MCF 10A (cell line): ENCODE measurements around the gene SEL1L. TPM values are rescaled to one million over a fixed set of nuclear protein-coding genes. Genes with fewer than 3 reads are reported as not detected.

Experiments used
- BruUV-seq: library from RNA; stranded (reverse); fragments of 400-500 nt; replicated peaks from 2 replicates; lab custom pipeline; 2021; lab: Mats Ljungman, UMichigan
- CTCF ChIA-PET: fragments of 300-600 bp; sonication (Branson Sonifier 250); formaldehyde crosslinking; extraction: SDS; loops from one replicate; lab custom pipeline; 2021; ENCODE audit warnings: antibody characterized with exemption, inconsistent platforms; lab: Yijun Ruan, JAX
- POLR2A ChIA-PET: fragments of 300-600, 350-650 bp; sonication (Branson Sonifier 250); formaldehyde crosslinking; extraction: SDS; loops from one replicate; lab custom pipeline; 2020; ENCODE audit warnings: antibody characterized with exemption, inconsistent platforms; lab: Yijun Ruan, JAX
- DNase-seq: peaks from one replicate; pipeline ENCODE4 v3.0.0-alpha.2; 2018; ENCODE audit not compliant: unreplicated experiment
- H3K27ac Mint-ChIP-seq: one replicate; pipeline ENCODE4 v1.8.0; 2022; ENCODE audit warnings: mild to moderate bottlenecking, low read depth, mixed read lengths; ENCODE audit not compliant: unreplicated experiment
- H3K27me3 Mint-ChIP-seq: one replicate; pipeline ENCODE4 v1.8.0; 2022; ENCODE audit warnings: mixed read lengths; ENCODE audit not compliant: insufficient read depth, unreplicated experiment
- H3K36me3 Mint-ChIP-seq: one replicate; pipeline ENCODE4 v1.8.0; 2022; ENCODE audit warnings: mild to moderate bottlenecking, moderate library complexity, mixed read lengths; ENCODE audit not compliant: insufficient read depth, unreplicated experiment
- H3K4me1 Mint-ChIP-seq: one replicate; pipeline ENCODE4 v1.8.0; 2022; ENCODE audit warnings: mixed read lengths; ENCODE audit not compliant: insufficient read depth, unreplicated experiment
- H3K4me3 Mint-ChIP-seq: one replicate; pipeline ENCODE4 v1.8.0; 2022; ENCODE audit warnings: mild to moderate bottlenecking, moderate library complexity, mixed read lengths; ENCODE audit not compliant: unreplicated experiment
- H3K9me3 Mint-ChIP-seq: one replicate; pipeline ENCODE4 v1.8.0; 2022; ENCODE audit warnings: mixed read lengths; ENCODE audit not compliant: unreplicated experiment
- CTCF ChIP-seq: fragments of 200-600 bp; IDR thresholded peaks from one replicate; pipeline ENCODE4 v1.8.0; 2022; ENCODE audit warnings: antibody characterized with exemption, mild to moderate bottlenecking; ENCODE audit not compliant: unreplicated experiment
- intact Hi-C: fragments of 100-400 bp; cut with micrococcal nuclease; formaldehyde crosslinking; loops from 2 replicates; pipeline ENCODE4 v1.14.1; 2022
- total RNA-seq: library from RNA; stranded (reverse); gene quantifications from 2 replicates; pipeline ENCODE4 v1.2.3, GENCODE V29; 2022

The SEL1L gene
- total RNA-seq, 1 experiment from 2014 or later, result 152 TPM

- peaks cover 8% of the 10 kb centered on the region for H3K4me1 Mint-ChIP-seq
- TF ChIP-seq CTCF, result peak; percentile 86
- no peaks in the 10 kb centered on the region for H3K36me3 Mint-ChIP-seq
- no peaks in the 10 kb centered on the region for H3K27me3 Mint-ChIP-seq
- H3K9me3 Mint-ChIP-seq, result no peaks in the 10 kb centered on the region
- H3K27ac Mint-ChIP-seq, result no peak overlapping the region
- DNase-seq, result peak; percentile 68
- BruUV-seq, result no TSS peak
- POLR2A ChIA-PET, result interaction anchor here (0.5 to 3.4 kb wide), 15 partner anchors 13 to 235 kb away, joined by 3 to 33 read pairs (median 4); partner anchors contain the start of gene STON2
- H3K4me3 Mint-ChIP-seq, result no peak overlapping the region
- CTCF ChIA-PET, result interaction anchor here (0.5 to 12.7 kb wide), 49 partner anchors 10 to 497 kb away, joined by 3 to 432 read pairs (median 4); partner anchors contain the start of gene TSHR
- intact Hi-C loops, result loop anchor here (1.0 to 5.0 kb wide), 4 partner anchors 52 to 236 kb away; no protein-coding TSS in a partner anchor
These were observed 80.4 kb downstream of the SEL1L start for GRCh38 chr14:81453166-81453766.

DNA sequence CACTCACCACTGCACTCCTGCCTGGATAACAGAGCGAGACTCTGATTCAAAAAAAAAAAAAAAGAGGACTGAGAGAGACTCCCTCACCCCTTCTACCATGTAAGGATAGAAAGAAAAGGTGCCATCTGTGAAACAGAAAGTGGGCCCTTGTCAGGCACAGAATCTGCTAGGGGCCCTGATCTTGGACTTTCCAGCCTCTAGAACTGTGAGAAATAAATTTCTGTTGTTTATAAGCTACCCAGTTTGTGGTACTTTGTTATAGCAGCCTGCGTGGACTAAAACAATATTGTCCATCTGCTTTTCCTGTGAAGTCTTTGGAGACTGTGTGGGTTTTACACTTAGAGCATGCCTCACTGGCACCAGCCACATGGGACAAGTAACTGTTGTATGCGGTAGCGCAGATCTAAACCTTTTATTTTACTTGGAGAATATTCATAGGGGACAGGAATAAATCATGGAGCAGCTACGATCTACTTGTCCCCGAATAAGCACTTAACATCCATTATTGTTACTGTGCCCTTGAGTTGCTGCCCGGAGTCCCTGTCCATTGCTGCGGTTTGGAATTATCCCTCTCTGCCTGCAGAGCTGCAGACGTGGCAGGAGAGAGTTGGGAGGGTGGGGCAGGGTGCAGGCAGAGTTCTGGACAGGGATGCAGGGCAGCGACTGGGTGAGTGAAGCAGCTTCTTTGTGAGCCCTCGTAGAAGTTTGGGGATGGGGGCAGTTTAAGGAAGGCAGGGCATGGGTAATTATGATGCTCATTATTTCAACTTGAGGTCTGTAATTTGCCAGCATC is 81.1 kb downstream of the SEL1L start:
- ChIA-PET POLR2A (interaction anchor here (0.6 to 3.4 kb wide), 11 partner anchors 16 to 234 kb away, joined by 3 to 33 read pairs (median 4); partner anchors contain the start of gene STON2), CTCF (interaction anchor here (0.6 to 12.7 kb wide), 42 partner anchors 8 to 277 kb away, joined by 3 to 432 read pairs (median 4); no protein-coding TSS in a partner anchor)
- no peaks in the 10 kb centered on the region for H3K27me3 Mint-ChIP-seq
- no peaks in the 10 kb centered on the region for H3K36me3 Mint-ChIP-seq
- DNase-seq, result no peak
- peaks cover 8% of the 10 kb centered on the region for H3K4me1 Mint-ChIP-seq
- intact Hi-C loops, result loop anchor here (1.0 to 5.0 kb wide), 4 partner anchors 51 to 235 kb away; no protein-coding TSS in a partner anchor
- H3K4me3 Mint-ChIP-seq, result no peak overlapping the region
- no TSS peak for BruUV-seq
- TF ChIP-seq CTCF, result no peak
- H3K9me3 Mint-ChIP-seq, result no peaks in the 10 kb centered on the region
- no peak overlapping the region for H3K27ac Mint-ChIP-seq

GRCh38 chr14:81450976-81451375 is 82.7 kb downstream of the SEL1L start:
- CTCF ChIA-PET, result interaction anchor here (0.6 to 12.7 kb wide), 7 partner anchors 12 to 180 kb away, joined by 3 to 432 read pairs (median 3); no protein-coding TSS in a partner anchor

More at GRCh38 chr14:81450976-81451375, 82.7 kb downstream of the SEL1L start:
- POLR2A ChIA-PET, result no interaction called here
- H3K27ac Mint-ChIP-seq, result no peak overlapping the region
- TF ChIP-seq CTCF, result no peak
- H3K9me3 Mint-ChIP-seq, result no peaks in the 10 kb centered on the region
- intact Hi-C loops, result loop anchor here (5.0 kb wide), 1 partner anchor 234 kb away; no protein-coding TSS in a partner anchor
- H3K36me3 Mint-ChIP-seq, result no peaks in the 10 kb centered on the region
- H3K4me1 Mint-ChIP-seq, result peaks cover 8% of the 10 kb centered on the region
- DNase-seq, result no peak
- no peak overlapping the region for H3K4me3 Mint-ChIP-seq
- BruUV-seq, result no TSS peak
- H3K27me3 Mint-ChIP-seq, result no peaks in the 10 kb centered on the region
